Testis (tissue), 3 donors: ENCODE measurements around the gene MACC1. TPM values are rescaled to one million over a fixed set of nuclear protein-coding genes. Genes with fewer than 3 reads are reported as not detected.

Source experiments
- DNase-seq: peaks from one replicate; pipeline ENCODE4 v3.0.0-alpha.2; 2019
- H3K27ac ChIP-seq, 2 donors: fragments of 200-600 bp; sonication (generic); one replicate each; pipeline ENCODE4 v1.5.1; 2019
- H3K27me3 ChIP-seq: fragments of 200-600 bp; sonication (generic); one replicate; pipeline ENCODE4 v1.5.1; 2019
- H3K36me3 ChIP-seq: fragments of 200-600 bp; sonication (generic); one replicate; pipeline ENCODE4 v1.5.1; 2017; ENCODE audit warnings: low read depth; ENCODE audit errors: missing control alignments
- H3K4me1 ChIP-seq: fragments of 200-600 bp; sonication (generic); one replicate; pipeline ENCODE4 v1.5.1; 2019
- H3K4me3 ChIP-seq, 2 donors: fragments of 200-600 bp; sonication (generic); one replicate each; pipeline ENCODE4 v1.5.1; 2017 to 2019
- H3K9me3 ChIP-seq: fragments of 200-600 bp; sonication (generic); one replicate; pipeline ENCODE4 v1.5.1; 2017
- POLR2A ChIP-seq: fragments of 450-650 bp; IDR thresholded peaks from one replicate; pipeline ENCODE4 v1.6.1; 2017; ENCODE audit warnings: antibody characterized with exemption, mild to moderate bottlenecking, moderate library complexity
- WGBS, 2 donors: methylation state at CpG; one replicate each; pipeline ENCODE4 v1.1.5; 2018; 5-methylcytosine and 5-hydroxymethylcytosine counted together
- intact Hi-C: fragments of 100-400 bp; cut with DNase I; formaldehyde crosslinking; loops from one replicate; pipeline ENCODE4 v1.15.1; 2023; ENCODE audit warnings: low total_unique reads
- polyA plus RNA-seq: library from polyadenylated mRNA; stranded (reverse); fragments of 350-450 nt; fragmentation: Illumina TruSeq; extraction: RNeasy Lipid Tissue Mini Kit (QIAGEN cat#74804); gene quantifications from one replicate; pipeline ENCODE4 v1.2.3, GENCODE V29; 2014; ENCODE audit warnings: low read depth, low replicate concordance; ENCODE audit not compliant: insufficient read depth
- total RNA-seq, 2 donors: library from RNA; depleted of rRNA; stranded (reverse); fragments of >200 nt; gene quantifications; one replicate each; pipeline ENCODE4 v1.2.3, GENCODE V29; 2016
- TF ChIP-seq, protein P1 (sequence below), 3 experiments: fragments of 450-650 bp in 2 of 3; fragments of 200-600 bp in 1 of 3; sonication (generic) in 1 of 3; IDR thresholded peaks; one replicate each; pipeline ENCODE4 v1.5.1; 2016 to 2019; ENCODE audit warnings: antibody characterized with exemption in 3 of 3, mild to moderate bottlenecking in 2 of 3, moderate library complexity in 1 of 3

MACC1 gene
- total and polyA plus RNA-seq, 3 donors from 2014 or later = 0.17 to 0.79 (median 0.74) TPM

DNA sequence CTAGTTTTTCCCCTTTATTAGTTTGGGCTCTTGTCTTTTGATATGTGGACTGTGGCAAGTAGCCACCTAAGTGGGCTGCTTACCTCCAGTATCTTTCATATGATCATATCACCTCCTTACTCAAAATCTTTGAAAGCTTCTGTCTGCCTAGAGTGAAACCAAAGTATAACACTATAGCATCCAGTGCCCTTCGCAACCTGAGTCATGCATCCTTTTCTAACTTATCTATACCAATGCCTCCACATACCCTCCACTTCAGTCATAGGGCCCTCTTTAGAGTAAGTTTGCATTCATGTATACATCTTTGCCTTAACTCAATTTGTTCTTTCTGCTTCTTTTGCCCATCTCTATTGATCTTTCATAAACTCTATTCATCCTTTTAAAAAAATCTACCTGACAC, 15.7 kb upstream of the MACC1 start:
- intact Hi-C loops = no loop called here
- H3K27me3 ChIP-seq = no peaks in the 10 kb centered on the region
- H3K4me3 ChIP-seq = no peak overlapping the region
- TF ChIP-seq, protein P1, sequence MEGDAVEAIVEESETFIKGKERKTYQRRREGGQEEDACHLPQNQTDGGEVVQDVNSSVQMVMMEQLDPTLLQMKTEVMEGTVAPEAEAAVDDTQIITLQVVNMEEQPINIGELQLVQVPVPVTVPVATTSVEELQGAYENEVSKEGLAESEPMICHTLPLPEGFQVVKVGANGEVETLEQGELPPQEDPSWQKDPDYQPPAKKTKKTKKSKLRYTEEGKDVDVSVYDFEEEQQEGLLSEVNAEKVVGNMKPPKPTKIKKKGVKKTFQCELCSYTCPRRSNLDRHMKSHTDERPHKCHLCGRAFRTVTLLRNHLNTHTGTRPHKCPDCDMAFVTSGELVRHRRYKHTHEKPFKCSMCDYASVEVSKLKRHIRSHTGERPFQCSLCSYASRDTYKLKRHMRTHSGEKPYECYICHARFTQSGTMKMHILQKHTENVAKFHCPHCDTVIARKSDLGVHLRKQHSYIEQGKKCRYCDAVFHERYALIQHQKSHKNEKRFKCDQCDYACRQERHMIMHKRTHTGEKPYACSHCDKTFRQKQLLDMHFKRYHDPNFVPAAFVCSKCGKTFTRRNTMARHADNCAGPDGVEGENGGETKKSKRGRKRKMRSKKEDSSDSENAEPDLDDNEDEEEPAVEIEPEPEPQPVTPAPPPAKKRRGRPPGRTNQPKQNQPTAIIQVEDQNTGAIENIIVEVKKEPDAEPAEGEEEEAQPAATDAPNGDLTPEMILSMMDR (IDR thresholded peaks at IDR 0.05) = no peak
- TF ChIP-seq POLR2A = no peak
- H3K9me3 ChIP-seq = no peaks in the 10 kb centered on the region
- DNase-seq = no peak
- H3K4me1 ChIP-seq = no peaks in the 10 kb centered on the region
- no peaks in the 10 kb centered on the region for H3K36me3 ChIP-seq
- WGBS, 2 donors = 94 to 95% methylated on average over 1 of the region's 1 CpG
- no peak overlapping the region for H3K27ac ChIP-seq

DNA sequence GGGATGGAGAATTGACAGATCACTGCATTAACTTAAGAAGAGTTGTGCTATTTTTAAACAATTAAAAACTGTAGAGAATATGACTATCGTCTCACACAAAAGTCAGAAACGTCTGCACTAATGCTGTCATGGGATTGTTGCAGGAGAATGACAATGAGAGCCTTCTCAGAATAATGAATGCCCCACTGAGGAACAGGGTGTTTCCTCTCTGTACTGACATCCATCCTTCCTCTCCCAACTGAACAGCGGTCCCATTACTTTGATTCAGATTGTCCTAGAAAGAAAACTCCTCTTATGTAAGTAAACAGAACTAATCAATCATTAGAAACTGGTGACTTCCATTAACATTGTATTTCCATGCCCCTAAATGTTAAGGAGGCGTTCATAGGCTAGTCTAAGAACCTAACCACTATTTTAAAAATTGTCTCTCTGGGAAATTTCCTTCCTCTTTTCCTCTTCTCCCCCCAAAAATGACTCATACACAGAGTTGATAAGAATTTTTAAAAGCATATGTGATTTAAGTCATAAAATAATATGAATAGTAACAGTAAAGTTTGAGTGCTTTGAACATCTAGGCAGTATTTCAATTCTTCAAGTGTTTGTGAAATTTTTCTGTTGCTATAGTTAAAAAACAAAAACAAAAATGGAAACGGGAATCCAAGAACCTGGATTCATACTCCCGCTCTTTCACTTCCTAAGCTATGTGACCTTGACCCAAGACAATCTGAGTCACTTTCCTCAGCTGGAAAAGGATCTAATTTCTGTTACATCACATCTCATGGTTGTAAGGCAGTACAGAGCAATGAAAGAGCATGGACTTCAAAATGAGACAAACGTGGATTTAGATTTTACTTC, 12.7 kb upstream of the MACC1 start:
- no peak for DNase-seq

DNA sequence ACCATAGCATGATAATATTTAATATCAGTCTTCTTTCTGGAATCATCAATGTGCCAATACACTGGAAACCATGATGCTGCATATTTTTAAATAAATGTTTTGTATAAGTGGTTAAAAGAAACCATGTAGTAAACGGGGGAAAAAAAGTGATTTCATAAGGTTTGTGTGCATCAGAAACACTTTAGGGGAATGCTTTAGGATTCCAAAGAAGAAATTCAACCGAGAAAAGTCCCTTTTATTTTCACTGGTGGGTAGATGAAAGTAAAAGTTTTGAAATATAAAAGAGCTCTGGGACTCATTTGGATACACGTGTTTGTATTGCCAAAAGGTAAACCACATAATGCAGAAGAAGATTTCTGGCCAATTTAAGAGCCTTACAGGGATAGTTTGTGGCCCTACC, 11.9 kb upstream of the MACC1 start:
- Histone ChIP-seq H3K4me3 (no peak overlapping the region), H3K27ac (no peak overlapping the region), H3K4me1 (no peaks in the 10 kb centered on the region), H3K36me3 (no peaks in the 10 kb centered on the region), H3K27me3 (no peaks in the 10 kb centered on the region), H3K9me3 (no peaks in the 10 kb centered on the region)
- TF ChIP-seq POLR2A = no peak
- TF ChIP-seq, protein P1 (IDR thresholded peaks at IDR 0.05) = no peak
- DNase-seq = no peak
- intact Hi-C loops = no loop called here
- 80 to 89% methylated on average over 3 of the region's 3 CpGs for WGBS, 2 donors

More for the DNA sequence above, 12.7 kb upstream of the MACC1 start:
- WGBS, 2 donors = 50 to 58% methylated on average over 7 of the region's 7 CpGs
- no peaks in the 10 kb centered on the region for H3K9me3 ChIP-seq
- TF ChIP-seq, protein P1 (IDR thresholded peaks at IDR 0.05) = no peak
- H3K27ac ChIP-seq = peak overlapping the region in 1 of 2 donors; percentile 20
- H3K36me3 ChIP-seq = no peaks in the 10 kb centered on the region
- intact Hi-C loops = no loop called here
- no peaks in the 10 kb centered on the region for H3K4me1 ChIP-seq
- no peaks in the 10 kb centered on the region for H3K27me3 ChIP-seq
- no peak overlapping the region for H3K4me3 ChIP-seq

DNA sequence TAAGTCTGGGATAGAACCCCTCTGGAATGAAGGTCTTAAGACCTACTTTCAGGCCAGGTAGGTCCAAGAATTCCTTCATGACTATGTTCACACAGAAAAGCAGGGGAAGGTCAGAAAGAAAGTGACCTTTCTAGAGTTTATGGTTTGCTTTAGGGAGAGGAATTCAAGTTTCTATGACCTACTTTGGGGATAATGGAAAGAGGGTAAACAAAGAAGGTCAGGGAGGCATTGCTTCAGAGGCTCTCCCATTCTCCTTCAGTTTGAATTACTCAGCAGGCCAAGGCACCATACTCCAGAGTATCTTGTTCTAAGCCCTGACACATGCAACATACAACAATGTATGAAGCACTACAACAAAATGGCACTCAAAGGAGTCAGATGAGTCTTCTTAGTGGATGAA, 11.5 kb upstream of the MACC1 start:
- Histone ChIP-seq H3K4me3 (no peak overlapping the region), H3K4me1 (no peaks in the 10 kb centered on the region), H3K27ac (no peak overlapping the region), H3K27me3 (no peaks in the 10 kb centered on the region), H3K36me3 (no peaks in the 10 kb centered on the region), H3K9me3 (no peaks in the 10 kb centered on the region)
- DNase-seq = no peak
- no peak for TF ChIP-seq POLR2A
- TF ChIP-seq, protein P1 (IDR thresholded peaks at IDR 0.05) = no peak
- intact Hi-C loops = no loop called here

DNA sequence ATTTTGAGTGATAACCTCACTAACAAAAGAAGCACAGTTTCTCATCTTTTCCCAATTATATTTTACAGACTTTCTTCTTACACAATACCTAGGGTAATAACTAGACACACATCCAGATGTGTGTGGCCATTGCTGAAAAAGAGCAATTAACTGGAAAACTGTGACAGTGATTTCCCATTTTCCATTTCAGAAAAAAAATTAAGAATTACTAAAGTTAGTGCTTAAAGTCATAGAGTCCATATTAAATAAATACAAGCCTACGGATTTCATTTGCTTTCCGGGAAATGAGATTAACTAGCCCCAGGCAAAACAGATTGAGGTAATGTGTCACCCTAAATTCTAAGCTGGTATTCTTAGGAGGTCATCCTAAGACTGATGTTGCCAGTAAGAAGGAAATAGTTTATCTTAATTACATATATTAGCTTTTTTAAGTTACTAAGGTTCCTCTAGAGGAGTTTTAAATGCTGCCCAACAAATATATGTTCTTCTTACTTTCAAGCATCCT, 10.2 kb upstream of the MACC1 start:
- Histone ChIP-seq H3K36me3 (no peaks in the 10 kb centered on the region), H3K4me1 (no peaks in the 10 kb centered on the region), H3K27ac (no peak overlapping the region), H3K27me3 (no peaks in the 10 kb centered on the region), H3K4me3 (no peak overlapping the region), H3K9me3 (no peaks in the 10 kb centered on the region)
- WGBS, 2 donors = 89 to 98% methylated on average over 2 of the region's 2 CpGs
- no peak for DNase-seq
- intact Hi-C loops = no loop called here
- TF ChIP-seq POLR2A = no peak
- TF ChIP-seq, protein P1 (IDR thresholded peaks at IDR 0.05) = no peak
